ENCODE results near the gene GPR31.

GPR31 gene

GRCh38 chr6:167112421-167112820 is 45.4 kb downstream of the GPR31 start:
- Histone ChIP-seq H3K27ac (no peak overlapping the region), H3K9me3 (ENCODE audit: control insufficient read depth, low read length) (no peaks in the 10 kb centered on the region), H3K27me3 (ENCODE audit: control insufficient read depth, insufficient read depth, low read length) (no peaks in the 10 kb centered on the region), H3K4me2 (ENCODE audit: low read length) (no peak overlapping the region), H3K79me2 (no peaks in the 10 kb centered on the region), H3K36me3 (ENCODE audit: control insufficient read depth, insufficient read depth, low read length) (no peaks in the 10 kb centered on the region), H2AFZ (no peak overlapping the region), H3K4me1 (no peaks in the 10 kb centered on the region), H3K4me3 (ENCODE audit: low read depth, low read length) (no peak overlapping the region), H3K9ac (no peak overlapping the region)
- TF ChIP-seq CTCF (IDR thresholded peaks at IDR 0.05) = no peak

- Histone ChIP-seq H3K4me2 (ENCODE audit: low read length) (no peak overlapping the region), H3K27me3 (ENCODE audit: control insufficient read depth, insufficient read depth, low read length) (no peaks in the 10 kb centered on the region), H3K4me1 (no peaks in the 10 kb centered on the region), H3K9ac (no peak overlapping the region), H2AFZ (no peak overlapping the region), H3K79me2 (no peaks in the 10 kb centered on the region), H3K4me3 (ENCODE audit: low read depth, low read length) (no peak overlapping the region), H3K27ac (no peak overlapping the region), H3K36me3 (ENCODE audit: control insufficient read depth, insufficient read depth, low read length) (no peaks in the 10 kb centered on the region), H3K9me3 (ENCODE audit: control insufficient read depth, low read length) (no peaks in the 10 kb centered on the region)
- TF ChIP-seq CTCF (IDR thresholded peaks at IDR 0.05) = no peak
Measured at GRCh38 chr6:167111597-167111996, 46.2 kb downstream of the GPR31 start.

DNA sequence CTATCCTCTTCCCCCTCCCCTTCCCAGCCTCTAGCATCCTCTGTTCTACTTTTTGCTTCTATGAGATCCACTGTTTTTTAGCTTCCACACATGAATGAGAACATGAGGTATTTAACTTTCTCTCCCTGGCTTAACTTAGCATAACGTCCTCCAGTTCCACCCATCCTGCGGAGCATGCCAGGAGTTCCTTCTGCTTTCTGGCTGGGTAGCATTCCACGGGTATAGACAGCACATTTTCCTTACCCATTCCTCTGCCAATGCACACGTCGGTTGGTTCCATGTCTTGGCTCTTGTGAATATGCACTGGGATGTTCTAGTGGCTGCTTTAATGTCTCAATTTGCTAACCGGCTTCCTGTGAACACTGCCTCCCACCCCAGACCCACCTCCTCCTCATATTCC is 48.1 kb downstream of the GPR31 start:
- Histone ChIP-seq H2AFZ (no peak overlapping the region), H3K4me2 (ENCODE audit: low read length) (no peak overlapping the region), H3K9ac (no peak overlapping the region), H3K36me3 (ENCODE audit: control insufficient read depth, insufficient read depth, low read length) (no peaks in the 10 kb centered on the region), H3K79me2 (no peaks in the 10 kb centered on the region), H3K27me3 (ENCODE audit: control insufficient read depth, insufficient read depth, low read length) (no peaks in the 10 kb centered on the region), H3K4me3 (ENCODE audit: low read depth, low read length) (no peak overlapping the region), H3K4me1 (no peaks in the 10 kb centered on the region), H3K27ac (no peak overlapping the region), H3K9me3 (ENCODE audit: control insufficient read depth, low read length) (no peaks in the 10 kb centered on the region)
- no peak for TF ChIP-seq CTCF (IDR thresholded peaks at IDR 0.05)

- H3K36me3 ChIP-seq (ENCODE audit: control insufficient read depth, insufficient read depth, low read length) = no peaks in the 10 kb centered on the region
- no peaks in the 10 kb centered on the region for H3K27me3 ChIP-seq (ENCODE audit: control insufficient read depth, insufficient read depth, low read length)
- no peak overlapping the region for H3K4me2 ChIP-seq (ENCODE audit: low read length)
- no peak overlapping the region for H2AFZ ChIP-seq
- no peaks in the 10 kb centered on the region for H3K79me2 ChIP-seq
- H3K4me1 ChIP-seq = no peaks in the 10 kb centered on the region
- TF ChIP-seq CTCF (IDR thresholded peaks at IDR 0.05) = no peak
- no peak overlapping the region for H3K27ac ChIP-seq
- no peak overlapping the region for H3K4me3 ChIP-seq (ENCODE audit: low read depth, low read length)
- H3K9me3 ChIP-seq (ENCODE audit: control insufficient read depth, low read length) = no peaks in the 10 kb centered on the region
- no peak overlapping the region for H3K9ac ChIP-seq
Measured at GRCh38 chr6:167108278-167108677, 49.5 kb downstream of the GPR31 start.

- H3K4me1 ChIP-seq = no peaks in the 10 kb centered on the region
- no peak for TF ChIP-seq CTCF (IDR thresholded peaks at IDR 0.05)
Measured at GRCh38 chr6:167107787-167108186, 50.0 kb downstream of the GPR31 start.

More at GRCh38 chr6:167107787-167108186, 50.0 kb downstream of the GPR31 start:
- Histone ChIP-seq H3K27me3 (ENCODE audit: control insufficient read depth, insufficient read depth, low read length) (no peaks in the 10 kb centered on the region), H3K4me2 (ENCODE audit: low read length) (no peak overlapping the region), H3K36me3 (ENCODE audit: control insufficient read depth, insufficient read depth, low read length) (no peaks in the 10 kb centered on the region), H3K27ac (no peak overlapping the region), H2AFZ (no peak overlapping the region), H3K9me3 (ENCODE audit: control insufficient read depth, low read length) (no peaks in the 10 kb centered on the region), H3K79me2 (no peaks in the 10 kb centered on the region), H3K9ac (no peak overlapping the region), H3K4me3 (ENCODE audit: low read depth, low read length) (no peak overlapping the region)
